HG03045 (cell line): ENCODE data around the gene TMEM272.

Source experiments
- ATAC-seq: cut with Tn5 transposase; IDR thresholded peaks from one replicate; pipeline ENCODE4 v1.9.1; 2021; ENCODE audit warnings: mild to moderate bottlenecking, moderate library complexity; ENCODE audit not compliant: unreplicated experiment

TMEM272 gene

DNA sequence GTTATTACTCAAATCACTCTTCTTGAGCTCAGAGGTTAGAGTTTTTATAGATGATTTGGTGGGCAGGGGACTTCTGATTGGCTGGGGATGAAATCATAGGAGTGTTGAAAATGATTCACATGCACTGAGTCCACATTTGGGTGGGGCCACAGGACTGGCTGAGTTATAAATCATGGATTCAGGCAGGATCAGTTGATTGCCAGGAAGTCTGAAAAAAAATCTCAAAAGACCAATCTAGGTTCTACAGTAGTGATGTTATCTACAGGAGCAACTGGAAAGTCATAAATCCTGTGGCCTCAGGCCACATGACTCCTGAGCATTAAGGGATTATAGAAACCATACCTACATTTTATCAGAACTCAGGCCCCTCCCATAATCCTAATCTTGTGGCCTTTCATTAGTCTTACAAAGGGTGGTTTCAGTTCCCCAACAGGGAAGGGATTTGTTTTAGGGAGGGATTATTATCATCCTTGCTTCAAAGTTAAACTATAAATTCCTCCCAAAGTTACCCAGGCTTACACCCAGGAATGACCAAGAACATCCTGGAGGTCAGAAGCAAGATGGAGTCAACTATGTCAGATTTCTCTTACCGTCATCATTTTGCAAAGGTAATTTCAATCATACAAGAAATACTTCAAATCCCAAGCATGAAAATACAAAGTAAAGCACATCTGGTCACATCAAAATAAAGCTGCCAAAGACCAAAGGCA lies 11.2 kb upstream of the TMEM272 start:
- ATAC-seq, result no peak

DNA sequence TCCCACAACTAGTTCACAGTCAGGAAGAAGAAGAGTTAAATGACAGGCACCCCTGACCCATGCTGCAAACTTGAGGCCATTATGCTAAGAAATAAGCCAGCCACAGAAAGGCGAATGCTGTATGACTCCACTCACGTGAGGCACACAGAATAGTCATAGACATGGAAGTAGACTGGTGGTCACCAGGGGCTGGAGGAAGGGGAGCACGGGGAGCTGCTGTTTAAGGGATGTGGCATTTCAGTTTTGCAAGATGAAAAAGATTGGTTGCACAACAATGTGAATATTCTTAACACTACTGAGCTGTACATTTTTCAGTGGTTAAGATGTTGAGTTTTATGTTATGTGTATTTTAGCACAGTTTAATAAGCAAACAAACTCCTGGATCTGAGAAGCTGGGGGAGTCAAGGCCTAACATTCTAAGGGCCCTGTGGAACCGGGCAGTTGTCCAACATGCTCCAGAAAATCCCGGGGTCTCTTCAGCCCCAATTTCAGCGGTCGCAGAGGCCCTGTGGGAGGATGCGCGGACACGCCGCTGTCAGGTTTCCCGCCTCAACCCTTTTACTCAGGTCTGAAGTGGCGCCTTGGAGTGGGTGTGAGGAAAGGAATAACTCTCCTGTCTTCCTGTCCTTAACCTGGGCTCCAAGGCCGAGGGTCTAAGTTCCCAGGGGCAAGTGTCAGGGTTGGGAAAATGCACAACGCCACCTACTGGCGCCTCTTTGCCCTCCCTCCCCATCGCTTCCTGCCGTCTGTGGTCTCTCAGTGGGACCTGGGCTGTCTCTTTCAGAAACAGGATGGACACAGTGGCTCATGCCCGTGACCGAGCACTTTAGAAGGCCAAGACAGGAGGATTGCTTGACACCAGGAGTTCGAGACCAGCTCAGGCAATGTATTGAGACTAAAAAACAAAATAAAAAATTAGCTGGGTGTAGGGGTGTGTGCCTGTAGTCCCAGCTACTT lies 4.4 kb upstream of the TMEM272 start:
- no peak for ATAC-seq

DNA sequence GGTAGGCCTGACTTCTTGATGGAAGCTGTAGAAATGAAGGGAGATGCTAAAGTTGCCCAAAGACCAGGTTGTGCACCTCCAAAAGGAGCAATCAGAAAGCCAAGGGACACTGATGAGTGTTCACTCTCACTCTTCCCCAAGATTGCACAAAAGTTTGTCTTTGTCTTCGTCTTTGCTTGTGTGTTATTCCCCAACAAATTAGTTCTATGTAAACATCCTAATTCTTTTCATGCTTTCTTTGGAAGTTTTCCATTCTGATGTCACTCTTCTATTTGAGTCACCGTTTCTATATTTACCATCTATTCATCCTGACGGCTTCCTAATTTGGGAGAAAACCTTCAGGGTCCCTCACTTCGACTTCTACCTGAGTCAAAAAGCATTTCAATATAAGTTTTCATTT lies 3.7 kb upstream of the TMEM272 start:
- ATAC-seq, result no peak

DNA sequence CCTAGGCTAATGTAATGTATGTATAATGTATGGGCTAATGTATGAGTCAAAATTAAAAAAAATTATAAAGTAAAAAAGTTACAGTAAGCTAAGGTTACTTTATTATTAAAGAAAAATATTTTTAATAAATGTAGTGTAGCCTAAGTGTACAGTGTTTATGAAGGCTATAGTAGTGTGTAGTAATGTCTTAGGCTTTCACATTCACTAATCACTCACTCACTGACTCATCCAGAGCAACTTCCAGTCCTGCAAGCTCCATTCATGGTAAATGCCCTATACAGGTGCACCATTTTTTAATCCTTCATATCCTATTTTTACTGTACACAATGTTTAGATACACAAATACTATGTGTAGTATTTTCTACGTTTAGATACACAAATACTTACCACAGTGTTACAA lies 1.8 kb upstream of the TMEM272 start:
- no peak for ATAC-seq

GRCh38 chr13:51845574-51846318 lies 769 bp upstream of the TMEM272 start:
- no peak for ATAC-seq

- no peak for ATAC-seq
Measured at GRCh38 chr13:51843529-51843928, 1.4 kb downstream of the TMEM272 start.

DNA sequence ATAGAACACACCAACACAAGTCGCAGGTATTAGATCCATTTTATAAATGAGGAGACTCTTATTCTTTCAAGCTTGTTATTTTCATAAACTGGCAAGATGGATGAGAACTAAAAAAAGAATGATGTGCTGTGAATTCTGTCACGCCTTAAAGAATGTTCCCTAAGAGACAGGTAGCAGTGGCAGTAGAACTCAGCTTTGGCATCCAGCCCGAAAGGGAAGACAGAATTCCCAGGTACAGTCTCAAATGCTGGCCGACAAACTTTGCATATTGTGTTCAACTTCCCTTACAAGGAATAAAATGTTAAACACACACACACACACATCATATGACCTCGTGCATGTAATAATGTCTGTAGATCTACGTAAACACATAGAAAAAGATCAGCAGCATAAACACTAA lies 3.2 kb downstream of the TMEM272 start:
- ATAC-seq, result no peak

DNA sequence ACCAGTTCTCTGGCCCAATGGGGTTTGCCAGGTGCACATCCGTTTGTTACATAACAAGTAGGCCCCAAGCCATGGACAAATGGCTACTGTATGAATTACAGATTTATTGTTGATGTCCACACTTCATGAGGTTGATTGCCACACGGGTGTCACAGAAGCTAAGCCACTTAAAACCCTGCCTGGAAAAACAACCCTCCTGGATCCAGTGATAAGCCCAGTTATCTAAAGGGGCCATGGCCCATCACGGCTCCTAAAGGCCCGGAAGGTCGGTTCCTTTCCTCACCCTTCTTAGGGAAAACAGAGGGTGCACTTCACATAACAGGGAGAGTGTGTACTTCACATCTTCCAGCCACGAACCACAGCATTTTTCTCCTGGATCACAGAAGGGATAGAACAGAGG lies 4.1 kb downstream of the TMEM272 start:
- no peak for ATAC-seq

GRCh38 chr13:51839711-51840540 lies 5.1 kb downstream of the TMEM272 start:
- ATAC-seq, result no peak

DNA sequence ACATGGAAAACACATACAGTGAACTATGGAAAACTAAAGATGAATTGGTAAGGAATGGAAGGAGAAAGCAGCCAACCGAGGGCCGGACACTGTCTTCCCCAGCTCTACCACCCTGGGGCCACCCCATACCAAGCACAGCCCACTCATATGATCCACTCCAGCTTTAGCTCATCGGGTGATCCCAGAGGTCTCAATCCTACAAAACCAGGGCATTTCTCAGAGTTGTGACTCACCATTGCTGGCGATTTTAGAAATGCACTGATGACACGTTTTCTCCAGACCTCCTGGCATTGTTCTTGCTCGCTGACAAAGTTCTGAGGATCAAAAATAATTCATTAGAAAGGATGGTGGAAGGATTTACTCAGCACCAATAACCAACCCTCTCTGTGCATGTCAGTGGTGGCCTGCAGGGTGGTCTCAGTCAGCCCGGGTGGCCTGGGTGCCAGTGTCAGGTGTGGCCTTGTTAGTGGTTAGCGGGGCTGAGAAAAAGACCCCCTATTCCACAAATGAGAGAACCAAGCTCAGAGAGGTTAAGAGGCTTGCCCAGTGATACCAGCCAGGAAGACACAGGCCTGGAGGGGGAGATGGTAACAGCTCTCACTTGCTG lies 6.6 kb downstream of the TMEM272 start:
- no peak for ATAC-seq

DNA sequence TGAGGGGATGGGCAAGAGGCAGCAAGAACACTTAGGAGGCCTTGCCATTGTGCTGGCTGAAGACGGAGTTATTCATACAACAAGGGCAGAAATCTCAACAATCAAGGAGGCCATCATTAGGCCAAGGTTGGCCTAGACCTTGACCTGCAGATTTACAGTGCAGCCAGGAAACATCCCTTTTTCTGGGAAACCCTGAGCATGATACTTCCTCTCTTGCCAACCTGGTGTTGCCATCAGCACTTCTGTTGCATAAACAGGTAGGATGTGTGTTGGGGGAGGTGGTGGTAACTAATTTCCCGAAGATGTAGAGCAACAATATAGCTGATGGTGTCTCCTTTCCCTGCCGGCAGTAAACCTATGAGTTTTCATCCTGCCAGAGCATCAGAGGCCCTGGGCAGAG lies 8.0 kb downstream of the TMEM272 start:
- no peak for ATAC-seq

- no peak for ATAC-seq
Measured at GRCh38 chr13:51834581-51835171, 10.3 kb downstream of the TMEM272 start.

DNA sequence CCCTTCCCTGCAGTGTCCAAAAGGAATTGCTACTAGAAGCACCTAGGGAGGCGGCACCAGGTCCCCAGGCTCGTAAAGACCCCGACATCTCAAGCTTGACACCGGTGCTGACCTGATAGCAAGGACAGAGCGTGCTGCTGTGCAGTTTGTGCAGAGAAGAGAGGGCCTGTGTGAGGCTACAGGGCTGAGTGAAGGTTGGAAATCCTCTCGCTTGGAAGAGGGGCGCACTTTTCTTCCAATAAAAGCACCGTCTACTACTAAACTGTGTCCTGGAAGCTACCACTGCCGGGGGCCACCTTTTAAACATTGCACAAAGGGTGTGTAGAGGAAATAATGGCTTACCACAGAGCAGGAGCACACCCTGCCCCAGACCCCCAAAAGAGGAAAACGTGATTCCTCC lies 11.0 kb downstream of the TMEM272 start:
- no peak for ATAC-seq

DNA sequence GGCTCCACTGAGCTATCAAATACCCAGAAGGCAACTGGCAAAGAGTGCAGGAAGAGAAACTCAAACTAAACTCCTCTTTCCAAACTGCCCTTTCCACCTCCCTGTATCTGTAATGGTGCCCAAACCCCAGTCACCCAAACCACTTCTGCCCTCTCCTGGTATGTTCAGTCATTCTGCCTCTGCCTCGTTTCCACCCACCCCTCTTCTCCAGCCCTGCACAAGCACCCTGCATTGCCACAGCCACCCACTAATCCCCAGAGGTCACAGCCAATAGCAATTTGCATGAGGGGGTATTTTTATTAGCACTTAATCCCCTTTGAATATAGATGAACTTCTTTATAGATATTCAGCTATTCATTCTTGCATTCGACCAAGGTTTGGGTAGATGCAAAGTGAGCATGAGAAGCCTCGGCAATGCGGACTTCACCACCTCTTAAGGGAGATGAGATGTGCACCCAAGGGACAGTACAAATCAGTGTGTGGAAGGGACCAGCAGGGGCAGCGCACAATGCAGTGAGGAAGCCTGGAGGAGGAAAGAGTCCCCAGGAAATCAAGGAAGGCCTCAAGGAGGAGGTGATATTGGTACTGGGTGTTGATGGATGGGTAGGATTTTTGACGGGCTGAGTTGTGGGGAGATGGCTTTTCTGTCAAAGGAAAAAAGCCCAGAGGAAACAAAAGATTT lies 12.4 kb downstream of the TMEM272 start:
- ATAC-seq, result peak; percentile 69

GRCh38 chr13:51831519-51831918 lies 13.5 kb downstream of the TMEM272 start:
- ATAC-seq, result no peak

- no peak for ATAC-seq
Measured at GRCh38 chr13:51829568-51829899, 15.4 kb downstream of the TMEM272 start.

DNA sequence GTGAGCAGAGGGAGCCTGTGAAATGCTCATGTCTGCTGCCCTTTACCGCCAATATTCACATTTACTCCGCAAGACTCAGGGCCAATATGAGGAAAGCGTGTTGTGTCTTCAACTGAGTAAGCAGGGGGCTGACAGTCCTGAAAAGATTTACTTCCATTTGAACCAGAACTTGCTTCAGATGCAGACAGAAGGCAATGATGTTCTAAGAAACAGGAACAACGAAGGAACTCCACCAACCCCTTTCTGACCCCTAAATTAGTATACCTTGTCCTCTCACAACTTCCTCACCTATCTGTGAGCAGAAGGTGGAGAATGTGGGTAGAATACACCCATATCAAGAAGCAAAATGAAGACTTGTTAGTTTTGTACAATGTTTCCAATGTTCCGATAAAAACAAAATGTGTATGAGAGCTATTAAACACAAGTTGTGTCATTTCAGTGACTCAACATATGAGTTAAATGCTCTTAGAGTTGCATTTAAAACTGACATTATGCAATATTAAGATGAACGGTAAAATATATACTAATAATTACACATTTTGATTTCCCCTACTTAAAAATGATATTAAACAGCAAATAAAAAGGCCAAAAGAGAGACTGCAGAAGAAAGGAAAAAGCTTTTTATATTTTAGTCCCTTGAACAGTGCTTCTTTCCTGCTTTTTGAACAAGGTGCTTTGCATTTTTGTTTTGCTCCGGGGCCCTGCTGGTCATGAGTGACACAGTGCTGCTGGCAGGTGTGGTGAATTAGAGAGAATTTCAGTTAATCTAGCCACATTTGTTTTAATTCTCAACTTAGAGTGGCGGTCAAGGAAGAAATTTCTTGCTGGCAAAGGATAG lies 16.0 kb downstream of the TMEM272 start:
- ATAC-seq, result no peak

GRCh38 chr13:51827254-51827653 lies 17.7 kb downstream of the TMEM272 start:
- no peak for ATAC-seq
